SJCRH30 (cell line): Measurements from ENCODE around the gene OR1A2. TPM values are rescaled to one million over a fixed set of nuclear protein-coding genes. Genes with fewer than 3 reads are reported as not detected.
"Not testable (repeated sequence)": the region's sequence is repeated elsewhere in the genome, so short reads cannot be mapped to it uniquely, and the experiment has no call there.

ENCODE experiments used
- DNase-seq, 2 experiments: peaks; one replicate each; pipeline ENCODE4 v3.0.0-alpha.2; 2015 to 2020
- H3K27ac ChIP-seq: fragments of 250-450 bp; sonication (Bioruptor Pico); 2 replicates; pipeline ENCODE4 v1.5.1; 2020; ENCODE audit warnings: mild to moderate bottlenecking, moderate library complexity
- H3K27me3 ChIP-seq: fragments of 250-450 bp; sonication (Bioruptor Pico); 2 replicates; pipeline ENCODE4 v1.5.1; 2020; ENCODE audit warnings: mild to moderate bottlenecking, moderate library complexity
- H3K36me3 ChIP-seq: fragments of 250-450 bp; sonication (Bioruptor Pico); 2 replicates; pipeline ENCODE4 v1.5.1; 2020; ENCODE audit warnings: mild to moderate bottlenecking, moderate library complexity
- H3K4me1 ChIP-seq: fragments of 250-450 bp; sonication (Bioruptor Pico); 2 replicates; pipeline ENCODE4 v1.5.1; 2020; ENCODE audit warnings: mild to moderate bottlenecking, moderate library complexity
- H3K4me3 ChIP-seq: fragments of 250-450 bp; sonication (Bioruptor Pico); 2 replicates; pipeline ENCODE4 v1.5.1; 2020; ENCODE audit warnings: mild to moderate bottlenecking, moderate library complexity
- H3K9me3 ChIP-seq: fragments of 250-450 bp; sonication (Bioruptor Pico); replicated peaks from 2 replicates; pipeline ENCODE4 v1.5.1; 2020; ENCODE audit warnings: mild to moderate bottlenecking, moderate library complexity
- total RNA-seq: library from RNA; depleted of rRNA; stranded (reverse); fragments of >200 nt; shearing (Covaris generic); gene quantifications from 2 replicates; pipeline ENCODE4 v1.2.3, GENCODE V29; 2014; rRNA removed

Gene OR1A2, protein sequence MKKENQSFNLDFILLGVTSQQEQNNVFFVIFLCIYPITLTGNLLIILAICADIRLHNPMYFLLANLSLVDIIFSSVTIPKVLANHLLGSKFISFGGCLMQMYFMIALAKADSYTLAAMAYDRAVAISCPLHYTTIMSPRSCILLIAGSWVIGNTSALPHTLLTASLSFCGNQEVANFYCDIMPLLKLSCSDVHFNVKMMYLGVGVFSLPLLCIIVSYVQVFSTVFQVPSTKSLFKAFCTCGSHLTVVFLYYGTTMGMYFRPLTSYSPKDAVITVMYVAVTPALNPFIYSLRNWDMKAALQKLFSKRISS
- total RNA-seq: not detected in 2 replicates

DNA sequence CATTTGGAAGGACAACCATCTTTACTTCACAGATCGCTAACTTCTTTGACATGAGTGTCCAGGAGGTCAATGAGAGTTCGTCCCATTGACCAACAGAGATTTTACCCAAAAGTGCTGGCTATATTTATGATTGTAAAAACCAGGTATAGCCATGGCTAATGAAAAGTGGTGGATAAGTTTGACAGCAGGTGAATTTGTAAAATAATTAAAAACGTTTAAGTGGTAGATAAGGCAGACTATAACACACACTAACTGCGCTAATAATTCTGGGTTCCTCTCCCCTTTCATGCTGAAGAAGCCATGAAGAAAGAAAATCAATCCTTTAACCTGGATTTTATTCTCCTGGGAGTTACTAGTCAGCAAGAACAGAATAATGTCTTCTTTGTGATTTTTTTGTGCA is at the start of gene OR1A2:
Gene OR1A2 (plus strand): TSS at position 301 of the 400 bp plus-strand sequence. CDS start 0 bp downstream, at position 301.
- no peaks in the 10 kb centered on the region for H3K36me3 ChIP-seq
- no peak for DNase-seq
- no peak within 1 kb of the TSS for H3K27ac ChIP-seq
- no peaks in the 10 kb centered on the region for H3K9me3 ChIP-seq
- no peaks in the 10 kb centered on the region for H3K27me3 ChIP-seq
- no peak within 1 kb of the TSS for H3K4me3 ChIP-seq
- H3K4me1 ChIP-seq: no peaks in the 10 kb centered on the region

GRCh38 chr17:3157218-3157617 is 40.1 kb upstream of the OR1A2 start:
- H3K9me3 ChIP-seq: no peaks in the 10 kb centered on the region
- H3K27me3 ChIP-seq: no peaks in the 10 kb centered on the region
- H3K36me3 ChIP-seq: no peaks in the 10 kb centered on the region
- H3K27ac ChIP-seq: no peak overlapping the region
- DNase-seq: no peak
- no peaks in the 10 kb centered on the region for H3K4me1 ChIP-seq
- H3K4me3 ChIP-seq: no peak overlapping the region

GRCh38 chr17:3167574-3167973 is 29.7 kb upstream of the OR1A2 start:
- H3K36me3 ChIP-seq: no peaks in the 10 kb centered on the region
- no peaks in the 10 kb centered on the region for H3K27me3 ChIP-seq
- H3K9me3 ChIP-seq: no peaks in the 10 kb centered on the region
- no peaks in the 10 kb centered on the region for H3K4me1 ChIP-seq
- H3K4me3 ChIP-seq: no peak overlapping the region
- DNase-seq: no peak
- H3K27ac ChIP-seq: no peak overlapping the region

- H3K4me3 ChIP-seq: no peak overlapping the region
- H3K9me3 ChIP-seq: no peaks in the 10 kb centered on the region
- no peak overlapping the region for H3K27ac ChIP-seq
- H3K27me3 ChIP-seq: no peaks in the 10 kb centered on the region
- no peaks in the 10 kb centered on the region for H3K4me1 ChIP-seq
- H3K36me3 ChIP-seq: no peaks in the 10 kb centered on the region
- no peak for DNase-seq
Measured at GRCh38 chr17:3189961-3190360, 7.4 kb upstream of the OR1A2 start.

DNA sequence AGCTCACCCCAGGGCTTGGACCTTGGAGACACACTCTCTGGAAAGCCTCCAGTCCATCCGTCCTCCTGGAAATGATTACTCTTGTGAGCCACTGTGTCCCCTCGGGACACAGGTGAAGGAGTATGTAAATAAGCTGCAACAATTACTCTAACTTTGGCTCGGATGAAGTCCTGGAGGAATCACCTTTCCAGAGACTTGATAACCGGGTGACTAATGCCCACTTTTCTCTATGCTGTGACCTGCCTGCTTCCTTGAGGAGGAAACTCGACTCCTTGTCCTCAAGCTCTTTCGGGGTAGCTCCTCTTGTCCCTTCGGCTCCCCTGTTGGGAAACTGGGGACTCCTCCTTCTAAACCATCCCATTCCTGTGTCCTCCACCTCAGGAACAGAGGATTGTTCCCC is 10.0 kb downstream of the OR1A2 start, which contains the start of gene OR1A1:
Gene OR1A1 (plus strand): TSS at position 301 of the 400 bp plus-strand sequence. CDS start 7,954 bp downstream, outside the sequence.
- no peak within 1 kb of the TSS for H3K27ac ChIP-seq
- no peak for DNase-seq
- no peaks in the 10 kb centered on the region for H3K4me1 ChIP-seq
- no peaks in the 10 kb centered on the region for H3K36me3 ChIP-seq
- no peaks in the 10 kb centered on the region for H3K27me3 ChIP-seq
- no peaks in the 10 kb centered on the region for H3K9me3 ChIP-seq
- H3K4me3 ChIP-seq: no peak within 1 kb of the TSS

GRCh38 chr17:3208484-3208883 is 11.2 kb downstream of the OR1A2 start:
- Histone ChIP-seq H3K4me1 (no peaks in the 10 kb centered on the region), H3K9me3 (no peaks in the 10 kb centered on the region), H3K36me3 (no peaks in the 10 kb centered on the region), H3K27me3 (no peaks in the 10 kb centered on the region), H3K27ac (no peak overlapping the region), H3K4me3 (no peak overlapping the region)
- no peak for DNase-seq

GRCh38 chr17:3213001-3213400 is 15.7 kb downstream of the OR1A2 start:
- H3K27ac ChIP-seq: no peak overlapping the region
- H3K27me3 ChIP-seq: no peaks in the 10 kb centered on the region
- H3K4me1 ChIP-seq: no peaks in the 10 kb centered on the region
- H3K4me3 ChIP-seq: no peak overlapping the region
- H3K36me3 ChIP-seq: no peaks in the 10 kb centered on the region
- DNase-seq: no peak
- no peaks in the 10 kb centered on the region for H3K9me3 ChIP-seq

DNA sequence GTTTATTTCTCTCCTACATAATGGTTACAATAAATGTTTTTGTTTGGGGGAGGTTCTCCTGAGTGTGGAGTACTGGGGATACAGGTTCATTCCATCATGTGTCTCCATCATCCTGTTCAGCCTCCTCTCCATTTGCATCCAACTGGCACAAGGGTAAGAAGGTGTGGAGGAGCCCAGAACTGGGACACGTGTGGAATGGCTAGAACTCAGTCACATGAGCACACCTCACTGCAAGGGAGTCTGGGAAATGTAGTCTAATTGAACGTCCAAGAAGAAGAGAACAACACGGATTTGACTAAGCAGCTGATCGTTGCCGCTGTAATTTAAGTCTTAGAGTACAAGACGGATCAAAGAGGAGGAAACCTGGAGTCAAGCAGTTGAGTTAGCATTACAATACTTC is 16.3 kb downstream of the OR1A2 start:
- no peak overlapping the region for H3K27ac ChIP-seq
- H3K36me3 ChIP-seq: no peaks in the 10 kb centered on the region
- H3K27me3 ChIP-seq: no peaks in the 10 kb centered on the region
- DNase-seq: no peak
- H3K9me3 ChIP-seq: no peaks in the 10 kb centered on the region
- no peak overlapping the region for H3K4me3 ChIP-seq
- H3K4me1 ChIP-seq: no peaks in the 10 kb centered on the region

DNA sequence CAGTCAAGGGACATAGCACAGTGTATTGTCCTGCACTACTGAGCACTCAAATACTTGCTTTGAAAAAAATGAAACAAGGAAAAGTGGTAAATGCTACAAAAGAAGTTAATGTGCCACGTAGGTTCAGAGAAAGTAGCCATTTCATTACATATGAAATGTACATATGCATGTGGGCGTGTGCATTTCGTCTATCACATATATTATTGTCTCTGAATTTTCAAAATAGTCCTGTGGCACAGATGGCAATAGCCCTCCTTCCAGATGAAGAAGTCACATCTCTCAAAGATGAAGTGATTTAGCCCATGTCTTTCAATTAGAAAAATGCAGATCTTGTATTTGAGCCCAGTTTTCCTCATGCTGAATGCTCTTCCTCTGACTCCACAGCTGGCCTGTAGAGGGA is 22.7 kb downstream of the OR1A2 start:
- H3K4me3 ChIP-seq, H3K27ac ChIP-seq, H3K36me3 ChIP-seq, H3K4me1 ChIP-seq, H3K9me3 ChIP-seq, DNase-seq, H3K27me3 ChIP-seq: not testable (repeated sequence)

GRCh38 chr17:3221850-3222249 is 24.5 kb downstream of the OR1A2 start:
- H3K36me3 ChIP-seq: no peaks in the 10 kb centered on the region
- no peak overlapping the region for H3K4me3 ChIP-seq
- H3K9me3 ChIP-seq: no peaks in the 10 kb centered on the region
- no peaks in the 10 kb centered on the region for H3K27me3 ChIP-seq
- H3K27ac ChIP-seq: no peak overlapping the region
- H3K4me1 ChIP-seq: no peaks in the 10 kb centered on the region
- DNase-seq: no peak

DNA sequence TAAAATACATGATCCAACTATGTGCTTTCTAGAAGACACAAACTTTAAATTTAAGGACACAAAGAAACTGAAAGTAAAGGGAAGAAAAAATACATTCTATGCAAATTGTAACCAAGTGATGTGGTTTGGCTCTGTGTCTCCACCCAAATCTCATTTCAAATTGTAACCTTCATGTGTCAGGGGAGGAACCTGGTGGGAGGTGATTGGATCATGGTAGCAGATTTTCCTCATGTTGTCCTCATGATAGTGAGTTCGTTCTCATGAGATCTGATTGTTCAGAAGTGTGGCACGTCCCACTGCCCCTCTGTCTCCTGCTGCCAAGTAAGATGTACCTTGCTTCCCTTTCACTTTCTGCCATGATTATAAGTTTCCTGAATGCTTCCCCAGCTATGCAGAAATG is 25.2 kb downstream of the OR1A2 start:
- Histone ChIP-seq H3K36me3 (no peaks in the 10 kb centered on the region), H3K27me3 (no peaks in the 10 kb centered on the region), H3K9me3 (no peaks in the 10 kb centered on the region), H3K27ac (no peak overlapping the region), H3K4me3 (no peak overlapping the region), H3K4me1 (no peaks in the 10 kb centered on the region)
- no peak for DNase-seq

DNA sequence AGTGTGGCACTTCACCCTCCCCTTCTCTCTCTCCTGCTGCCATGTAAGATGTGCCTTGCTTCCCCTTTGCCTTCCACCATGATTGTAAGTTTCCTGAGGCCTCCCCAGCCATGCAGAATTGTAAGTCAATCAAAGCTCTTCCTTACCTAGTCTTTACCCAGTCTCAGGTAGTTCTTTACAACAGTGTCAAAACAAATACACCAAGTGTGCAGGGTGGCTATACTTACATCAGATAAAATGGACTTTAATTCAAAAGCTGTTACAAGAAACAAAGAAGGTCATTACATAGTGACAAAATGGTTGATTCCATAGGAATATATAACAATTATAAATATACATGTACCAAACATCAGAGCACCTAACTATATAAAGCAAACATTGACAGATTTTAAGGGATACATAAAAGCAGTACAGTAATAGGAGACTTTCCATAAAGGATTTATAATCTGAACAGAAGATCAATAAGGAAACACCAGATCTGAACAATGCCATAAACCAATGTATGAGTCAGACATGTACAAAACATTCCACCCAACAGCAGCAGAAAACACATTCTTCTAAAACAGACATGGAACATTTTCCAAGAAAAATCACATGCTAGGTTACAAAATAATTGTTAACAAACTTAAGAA is 27.5 kb downstream of the OR1A2 start:
- not testable (repeated sequence) for H3K27ac ChIP-seq, H3K4me3 ChIP-seq, H3K36me3 ChIP-seq, H3K4me1 ChIP-seq, H3K9me3 ChIP-seq, DNase-seq, H3K27me3 ChIP-seq

DNA sequence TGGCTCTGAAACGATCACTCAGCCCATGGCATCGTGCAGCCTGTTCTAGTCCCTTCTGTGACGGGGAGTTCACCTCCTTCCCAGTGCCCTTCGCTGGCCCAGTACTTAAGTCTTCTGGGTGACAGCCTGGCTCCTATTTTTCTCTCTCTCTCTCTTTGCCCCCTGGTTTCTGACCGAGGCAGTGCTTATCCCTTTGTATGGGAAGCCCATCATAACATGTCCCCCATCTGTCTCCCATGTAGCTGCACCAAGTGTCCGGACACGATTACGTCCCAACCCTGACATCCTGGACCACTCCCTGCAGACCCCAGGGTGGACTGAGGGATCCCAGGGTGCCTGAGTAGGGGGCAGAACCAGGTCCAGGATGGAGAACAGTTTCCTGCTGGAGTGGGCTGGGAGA is 35.0 kb downstream of the OR1A2 start:
- not testable (repeated sequence) for H3K4me1 ChIP-seq, H3K27me3 ChIP-seq, H3K4me3 ChIP-seq, DNase-seq, H3K9me3 ChIP-seq, H3K36me3 ChIP-seq, H3K27ac ChIP-seq

DNA sequence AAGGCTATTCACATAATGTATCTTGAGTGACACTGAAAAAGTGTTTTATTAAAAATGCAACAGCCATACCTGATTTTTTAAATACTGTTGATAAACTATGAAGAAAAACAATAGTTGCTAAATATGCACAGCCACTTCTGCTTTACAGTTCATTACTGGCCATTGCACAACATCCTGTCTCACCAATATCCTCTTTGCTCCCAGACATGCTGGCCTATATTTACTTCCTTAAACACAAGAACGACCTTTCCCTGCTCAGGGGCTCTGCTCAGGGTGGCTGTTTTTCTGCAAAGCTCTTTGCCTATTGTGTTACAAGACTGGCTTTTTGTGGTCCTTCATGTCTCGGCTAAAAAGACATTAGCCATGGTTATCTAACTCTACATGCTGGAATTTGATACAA is 41.4 kb downstream of the OR1A2 start:
- H3K4me1 ChIP-seq, H3K9me3 ChIP-seq, DNase-seq, H3K4me3 ChIP-seq, H3K27ac ChIP-seq, H3K27me3 ChIP-seq, H3K36me3 ChIP-seq: not testable (repeated sequence)

- H3K4me3 ChIP-seq, H3K27me3 ChIP-seq, H3K4me1 ChIP-seq, H3K36me3 ChIP-seq, H3K9me3 ChIP-seq, DNase-seq, H3K27ac ChIP-seq: not testable (repeated sequence)
Measured at GRCh38 chr17:3241044-3241443, 43.7 kb downstream of the OR1A2 start.

DNA sequence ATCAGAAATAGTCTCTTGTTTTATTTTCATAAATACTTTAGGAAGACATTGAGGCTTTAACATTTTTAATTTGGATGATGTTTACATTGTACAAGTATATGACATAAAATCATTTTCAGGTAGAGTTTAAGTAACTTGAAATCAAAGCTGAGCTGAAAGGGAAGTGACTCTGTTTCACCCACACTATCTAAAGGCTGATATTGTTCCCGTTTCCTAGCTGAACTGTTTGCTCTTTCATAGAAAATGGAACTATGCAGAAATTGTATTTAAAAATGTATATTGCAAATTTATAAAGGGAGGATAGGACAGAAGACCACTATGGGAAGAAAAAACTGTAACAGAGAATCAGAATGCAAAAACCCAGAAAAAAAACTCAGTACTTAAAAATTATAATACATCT is 47.5 kb downstream of the OR1A2 start:
- H3K4me1 ChIP-seq, H3K36me3 ChIP-seq, H3K9me3 ChIP-seq, DNase-seq, H3K27ac ChIP-seq, H3K27me3 ChIP-seq, H3K4me3 ChIP-seq: not testable (repeated sequence)
